Testis (tissue), 2 donors: ENCODE results near the gene DLX2.

Experiments
- POLR2A ChIP-seq: fragments of 450-650 bp; IDR thresholded peaks from one replicate; pipeline ENCODE4 v1.6.1; 2017; ENCODE audit warnings: antibody characterized with exemption, mild to moderate bottlenecking, moderate library complexity
- TF ChIP-seq, protein P1 (sequence below), 3 experiments: fragments of 450-650 bp in 2 of 3; fragments of 200-600 bp in 1 of 3; sonication (generic) in 1 of 3; IDR thresholded peaks; one replicate each; pipeline ENCODE4 v1.5.1; 2016 to 2019; ENCODE audit warnings: antibody characterized with exemption in 3 of 3, mild to moderate bottlenecking in 2 of 3, moderate library complexity in 1 of 3

DNA sequence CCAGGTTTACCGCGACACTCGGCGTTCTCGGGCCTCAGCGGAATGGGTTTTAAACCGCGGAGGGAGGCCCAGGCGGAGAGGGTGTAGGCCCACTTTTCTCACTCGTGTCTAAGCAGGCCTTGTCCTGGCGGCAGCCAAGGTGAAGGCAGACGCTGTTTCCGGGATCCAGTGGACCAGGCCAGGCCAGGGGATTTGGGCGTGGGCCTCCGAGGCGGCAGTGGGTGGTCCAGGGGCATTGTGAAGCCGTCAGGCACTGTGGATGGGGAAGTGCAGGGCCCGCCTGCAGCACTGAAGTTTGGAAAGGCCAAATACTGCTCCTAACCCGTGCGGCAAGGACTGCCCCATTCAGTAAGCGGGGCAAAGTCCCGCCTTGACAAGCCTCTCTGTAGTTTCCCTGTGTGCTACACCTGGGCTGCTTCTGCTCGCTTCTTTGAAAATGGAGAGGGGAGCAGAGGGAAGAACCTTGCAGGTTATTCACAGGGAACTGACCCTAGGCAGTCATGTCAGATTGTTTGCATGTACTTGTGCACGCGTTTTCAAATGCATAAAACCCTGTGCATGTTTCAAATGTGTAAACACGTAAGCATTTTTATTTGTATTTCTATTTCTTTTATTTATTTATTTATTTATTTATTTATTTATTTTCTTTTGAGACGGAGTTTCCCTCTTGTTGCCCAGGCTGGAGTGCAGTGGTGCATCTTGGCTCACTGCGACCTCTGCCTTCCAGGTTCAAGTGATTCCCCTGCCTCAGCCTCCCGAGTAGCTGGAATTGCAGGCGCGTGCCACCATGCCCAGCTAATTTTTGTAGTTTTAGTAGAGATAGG is 7.5 kb upstream of the DLX2 start:
- TF ChIP-seq, protein P1, sequence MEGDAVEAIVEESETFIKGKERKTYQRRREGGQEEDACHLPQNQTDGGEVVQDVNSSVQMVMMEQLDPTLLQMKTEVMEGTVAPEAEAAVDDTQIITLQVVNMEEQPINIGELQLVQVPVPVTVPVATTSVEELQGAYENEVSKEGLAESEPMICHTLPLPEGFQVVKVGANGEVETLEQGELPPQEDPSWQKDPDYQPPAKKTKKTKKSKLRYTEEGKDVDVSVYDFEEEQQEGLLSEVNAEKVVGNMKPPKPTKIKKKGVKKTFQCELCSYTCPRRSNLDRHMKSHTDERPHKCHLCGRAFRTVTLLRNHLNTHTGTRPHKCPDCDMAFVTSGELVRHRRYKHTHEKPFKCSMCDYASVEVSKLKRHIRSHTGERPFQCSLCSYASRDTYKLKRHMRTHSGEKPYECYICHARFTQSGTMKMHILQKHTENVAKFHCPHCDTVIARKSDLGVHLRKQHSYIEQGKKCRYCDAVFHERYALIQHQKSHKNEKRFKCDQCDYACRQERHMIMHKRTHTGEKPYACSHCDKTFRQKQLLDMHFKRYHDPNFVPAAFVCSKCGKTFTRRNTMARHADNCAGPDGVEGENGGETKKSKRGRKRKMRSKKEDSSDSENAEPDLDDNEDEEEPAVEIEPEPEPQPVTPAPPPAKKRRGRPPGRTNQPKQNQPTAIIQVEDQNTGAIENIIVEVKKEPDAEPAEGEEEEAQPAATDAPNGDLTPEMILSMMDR (IDR thresholded peaks at IDR 0.05), result no peak
- no peak for TF ChIP-seq POLR2A
